ENCODE measurements around the gene XCR1. TPM values are rescaled to one million over a fixed set of nuclear protein-coding genes. Genes with fewer than 3 reads are reported as not detected.
"Not testable (repeated sequence)": the region's sequence is repeated elsewhere in the genome, so short reads cannot be mapped to it uniquely, and the experiment has no call there.

The XCR1 gene, protein sequence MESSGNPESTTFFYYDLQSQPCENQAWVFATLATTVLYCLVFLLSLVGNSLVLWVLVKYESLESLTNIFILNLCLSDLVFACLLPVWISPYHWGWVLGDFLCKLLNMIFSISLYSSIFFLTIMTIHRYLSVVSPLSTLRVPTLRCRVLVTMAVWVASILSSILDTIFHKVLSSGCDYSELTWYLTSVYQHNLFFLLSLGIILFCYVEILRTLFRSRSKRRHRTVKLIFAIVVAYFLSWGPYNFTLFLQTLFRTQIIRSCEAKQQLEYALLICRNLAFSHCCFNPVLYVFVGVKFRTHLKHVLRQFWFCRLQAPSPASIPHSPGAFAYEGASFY
- 1 to 10 TPM in 2 of 12 donors, under 1 TPM in 8, not detected in 2; 0.09 to 2.7 (median 0.23) TPM for polyA plus RNA-seq (ENCODE audit: insufficient read length in 12 of 12)
- long read RNA-seq, donor 1, result 0 reads
- long read RNA-seq, donor 2, result 0 reads
- long read RNA-seq, donor 3, result 0 reads
- long read RNA-seq, donor 4, result 0 reads
- long read RNA-seq, donor 5, result 0 reads
- long read RNA-seq, donor 6, result 0 reads
- long read RNA-seq, donor 7, result 0 reads
- long read RNA-seq, donor 8, result 0 reads
- long read RNA-seq, donor 9, result 0 reads
- long read RNA-seq, donor 10, result 0 reads
- long read RNA-seq, donor 11, result 0 reads

DNA sequence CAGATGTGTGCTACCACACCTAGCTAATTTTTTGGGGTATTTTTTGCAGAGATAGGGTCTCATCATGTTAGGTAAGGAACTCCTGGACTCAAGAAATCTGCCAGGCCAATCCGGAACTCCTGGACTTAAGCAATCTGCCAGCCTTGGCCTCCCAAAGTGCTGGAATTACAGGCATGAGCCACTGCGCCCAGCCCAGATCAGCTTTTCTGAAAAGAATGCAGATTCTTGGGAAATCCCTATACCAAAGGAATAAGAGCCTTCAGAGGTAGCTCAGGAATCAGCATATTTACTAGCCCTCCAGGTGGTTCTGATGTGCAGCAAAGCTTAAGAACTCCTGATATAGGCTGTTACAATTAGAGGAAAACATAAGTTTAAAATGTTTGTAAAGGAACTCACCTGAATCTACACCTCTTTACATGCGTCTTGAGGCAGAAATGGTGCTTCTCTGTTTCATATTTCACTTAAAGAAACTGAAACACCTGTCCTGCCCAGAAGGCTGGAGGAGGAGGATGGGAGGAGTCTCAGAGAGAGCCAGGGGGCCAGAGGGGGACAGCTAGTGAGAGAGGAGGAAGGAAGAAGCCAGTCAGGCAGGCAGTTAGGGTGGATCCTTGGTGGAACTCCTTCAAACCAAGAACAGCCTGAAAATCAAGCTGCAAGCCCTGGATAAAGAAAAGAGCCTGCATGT, at the start of gene XCR1:
Gene XCR1 (minus strand): TSS at position 463 of the 685 bp plus-strand sequence. CDS start 5,536 bp downstream, outside the sequence.
- no peak for DNase-seq

DNA sequence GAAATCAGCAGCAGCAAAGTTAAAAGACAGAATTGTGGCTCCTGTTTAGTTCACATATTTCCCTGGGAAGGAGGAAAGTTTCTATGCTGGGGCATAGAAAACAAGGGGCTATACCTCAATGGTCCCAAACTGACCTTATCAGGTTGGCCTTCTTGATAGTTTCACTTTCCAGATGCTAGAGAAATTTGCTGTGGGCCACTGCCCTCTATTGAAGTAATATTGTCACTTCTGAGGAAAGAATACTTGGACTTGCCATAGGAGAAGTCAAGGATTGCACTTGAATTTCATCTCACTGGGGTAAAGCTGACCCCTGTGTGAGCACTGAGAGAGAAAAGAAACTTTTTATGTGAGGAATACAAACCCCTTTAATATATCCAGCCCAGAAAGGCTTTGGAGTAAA, 49.3 kb upstream of the XCR1 start:
- no peak for DNase-seq

DNA sequence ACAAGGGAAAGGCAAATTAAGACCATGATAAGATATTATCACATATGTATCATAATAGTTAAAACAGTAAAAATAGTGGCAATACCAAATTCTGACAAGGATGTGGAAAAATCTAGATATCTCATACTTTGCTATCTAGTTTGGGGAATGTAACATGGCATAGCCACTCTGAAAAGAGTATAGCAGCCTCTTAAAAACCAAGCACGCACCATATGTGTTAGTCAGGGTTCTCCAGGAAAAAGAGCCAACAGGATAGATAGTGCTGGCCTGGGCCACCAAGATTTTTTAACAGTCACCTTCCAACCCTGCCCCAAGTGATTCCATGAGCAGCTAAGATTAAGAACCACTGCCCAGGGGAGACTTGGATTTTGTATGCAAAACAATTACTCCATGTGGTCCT, 48.5 kb upstream of the XCR1 start:
- DNase-seq, result no peak

GRCh38 chr3:46071222-46071858, 44.1 kb upstream of the XCR1 start:
- no peak for DNase-seq

DNA sequence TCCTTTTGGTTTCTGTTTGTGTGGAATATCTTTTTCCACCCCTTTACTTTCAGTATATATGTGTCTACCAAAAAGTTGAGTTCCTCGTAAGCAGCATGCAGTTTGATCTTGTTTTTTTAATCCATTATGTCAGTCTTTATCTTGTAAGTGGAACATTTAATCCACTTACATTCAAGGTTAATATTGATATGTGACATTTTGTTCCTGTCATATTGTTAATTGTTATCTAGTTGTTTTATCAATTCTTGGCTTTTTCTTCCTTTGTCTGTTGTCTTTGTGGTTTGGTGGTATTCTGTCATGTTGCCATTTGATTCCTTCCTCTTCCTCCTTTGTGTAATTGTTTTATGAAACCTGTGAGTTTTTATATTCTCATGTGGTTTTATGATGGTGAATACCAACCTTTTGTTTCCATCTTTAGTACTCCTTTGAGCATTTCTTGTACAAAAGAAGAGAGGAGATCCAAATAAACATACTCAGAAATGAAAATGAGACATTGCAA, 43.4 kb upstream of the XCR1 start:
- no peak for DNase-seq

GRCh38 chr3:46068501-46068900, 41.2 kb upstream of the XCR1 start:
- no peak for DNase-seq

DNA sequence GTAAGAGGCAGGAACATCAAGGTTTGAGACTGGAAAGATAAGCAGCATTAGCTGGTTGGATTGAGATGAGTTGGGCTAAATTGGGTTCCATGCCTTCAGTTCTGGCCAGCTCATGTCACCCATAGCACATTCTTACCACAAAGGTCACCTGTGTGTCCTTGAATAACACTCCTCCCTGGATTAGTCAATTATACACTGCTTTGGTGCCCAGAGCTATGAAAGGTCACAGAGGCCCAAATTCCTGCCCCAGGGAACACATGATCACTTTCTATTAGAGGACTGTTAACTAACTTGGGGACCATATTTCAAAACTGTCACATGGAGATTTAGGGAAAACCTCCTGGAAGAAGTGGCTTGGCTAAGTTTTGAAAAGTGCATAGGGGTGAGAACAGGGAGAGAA, 40.1 kb upstream of the XCR1 start:
- no peak for DNase-seq

GRCh38 chr3:46065750-46066256, 38.5 kb upstream of the XCR1 start:
- DNase-seq, result no peak

GRCh38 chr3:46065294-46065705, 38.0 kb upstream of the XCR1 start:
- no peak for DNase-seq

DNA sequence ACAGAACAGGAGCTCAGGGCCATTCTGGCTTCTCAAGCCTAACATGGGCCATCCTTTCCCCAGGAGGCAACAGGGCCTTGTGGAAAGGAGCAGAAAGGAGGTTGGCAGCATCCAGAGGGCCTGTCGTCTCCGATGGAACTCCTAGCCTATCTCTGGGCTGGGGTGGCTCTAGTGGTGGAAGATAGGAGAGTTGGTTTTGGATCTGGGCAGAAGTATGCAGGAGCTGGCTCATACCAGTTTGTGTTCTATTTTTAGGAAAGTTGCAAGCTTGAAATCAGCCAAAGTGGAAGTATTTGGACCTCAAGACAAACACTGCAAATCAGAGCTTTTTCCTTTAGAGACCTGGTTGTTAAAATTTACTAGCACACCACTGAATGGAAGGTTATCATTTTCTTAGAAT, 35.4 kb upstream of the XCR1 start:
- no peak for DNase-seq

DNA sequence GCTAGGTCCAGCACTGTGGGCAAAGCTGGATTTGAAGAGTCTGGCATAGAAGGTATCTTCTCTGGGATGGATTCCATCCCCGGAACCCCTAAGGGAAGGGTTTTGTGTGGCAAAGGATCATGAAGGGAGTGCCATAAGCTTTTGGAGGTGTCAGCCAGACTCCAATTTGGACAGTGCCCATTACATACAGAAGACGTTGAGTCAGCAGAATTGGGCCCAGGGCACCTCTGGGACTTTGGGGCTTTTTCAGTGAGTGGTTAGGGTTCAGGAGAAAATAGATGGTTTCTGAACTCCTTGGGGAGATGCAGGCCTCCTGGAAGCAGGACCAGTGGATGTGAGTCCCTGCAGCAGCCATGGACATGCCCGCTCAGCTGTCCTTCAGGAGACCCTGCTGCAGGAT, 34.6 kb upstream of the XCR1 start:
- no peak for DNase-seq

DNA sequence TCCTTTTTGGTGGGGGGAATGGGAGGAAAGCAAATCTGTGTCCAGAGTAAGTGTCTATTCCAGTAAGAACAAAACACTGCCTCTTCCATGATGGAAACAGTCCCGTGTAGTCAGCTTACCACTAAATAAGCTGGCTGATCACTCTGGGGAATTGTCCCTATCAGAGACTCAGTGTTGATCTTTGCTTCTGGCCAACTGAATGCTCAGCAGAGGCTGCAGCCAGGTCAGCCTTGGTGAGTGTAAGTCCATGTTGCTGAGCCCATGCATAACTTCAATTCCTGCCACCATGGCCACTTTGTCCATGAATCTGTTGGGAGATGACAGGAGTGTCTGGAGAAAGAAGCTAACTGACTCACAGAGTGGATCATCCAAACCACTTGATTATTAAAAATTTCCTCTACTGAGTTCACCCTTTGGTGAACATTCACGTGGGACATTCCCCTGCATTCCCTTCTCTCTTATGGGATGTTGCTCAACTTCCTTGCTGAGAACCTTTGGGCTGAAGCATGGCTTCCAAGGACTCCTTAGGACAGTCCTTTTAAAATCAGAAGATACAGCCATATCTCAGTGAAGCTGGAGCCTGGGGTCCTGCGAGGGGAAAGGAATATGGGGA, 33.9 kb upstream of the XCR1 start:
- no peak for DNase-seq

DNA sequence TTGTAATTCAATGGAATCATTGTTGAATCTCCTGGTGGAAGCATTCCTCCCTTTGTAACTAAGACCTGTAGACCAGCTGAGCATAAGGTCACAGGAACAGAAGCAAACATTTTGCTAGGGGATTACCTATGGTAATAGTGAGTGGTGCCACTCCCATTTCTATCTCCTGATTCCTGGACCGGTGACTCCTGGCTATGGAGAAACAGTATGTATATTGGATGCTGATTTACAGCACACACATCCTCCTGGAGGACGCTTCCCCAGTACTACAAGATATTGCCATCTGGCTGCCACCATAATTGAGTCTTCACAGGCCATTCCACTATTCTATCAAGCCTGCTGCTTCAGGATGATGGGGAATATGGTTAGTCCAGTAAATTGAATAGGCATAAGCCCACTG, 33.3 kb upstream of the XCR1 start:
- no peak for DNase-seq

- DNase-seq, result no peak
Observed at GRCh38 chr3:46059432-46059831, 32.1 kb upstream of the XCR1 start.

GRCh38 chr3:46058981-46059380, 31.7 kb upstream of the XCR1 start:
- DNase-seq, result no peak

- DNase-seq, result no peak
Observed at GRCh38 chr3:46057716-46058115, 30.4 kb upstream of the XCR1 start.

DNA sequence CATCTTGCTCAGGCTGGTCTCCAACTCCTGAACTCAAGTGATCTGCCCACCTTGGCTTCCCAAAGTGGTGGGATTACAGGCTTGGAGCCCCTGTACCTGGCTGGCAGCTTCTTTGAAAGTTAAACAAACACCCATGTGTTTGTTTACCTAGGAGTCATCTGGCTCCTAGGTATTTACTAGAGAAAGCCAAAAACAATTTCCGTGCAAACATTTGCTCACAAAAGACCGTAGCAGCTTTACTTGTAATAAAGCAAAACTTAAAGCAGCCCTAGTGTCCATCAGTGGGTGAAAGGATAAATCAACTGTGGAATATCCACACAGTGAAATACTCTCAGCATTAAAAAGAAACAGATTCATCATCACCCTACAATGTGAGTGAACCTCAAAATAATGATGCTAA, 29.4 kb upstream of the XCR1 start:
- DNase-seq, result no peak

GRCh38 chr3:46053761-46054515, 26.7 kb upstream of the XCR1 start:
- DNase-seq, result not testable (repeated sequence)

DNA sequence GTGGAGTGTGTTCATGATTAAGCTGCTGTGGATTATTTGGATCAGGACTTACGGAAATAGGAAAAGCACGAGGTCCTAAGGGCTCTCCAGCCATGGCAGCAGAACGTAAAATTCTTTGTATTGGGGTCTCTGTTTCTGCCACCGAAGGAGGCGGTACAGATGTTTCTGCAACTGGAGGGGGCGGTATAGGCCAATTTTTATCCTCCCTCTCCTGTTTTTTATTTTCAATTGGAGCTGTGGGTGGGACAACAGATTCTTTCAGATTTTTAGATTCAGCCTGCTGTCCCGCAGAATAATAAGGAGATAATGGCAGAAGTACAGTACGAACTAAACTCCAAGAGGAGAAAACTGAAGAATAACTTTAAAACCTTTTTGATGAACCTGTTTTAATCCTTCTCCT, 26.0 kb upstream of the XCR1 start:
- DNase-seq, result not testable (repeated sequence)

DNA sequence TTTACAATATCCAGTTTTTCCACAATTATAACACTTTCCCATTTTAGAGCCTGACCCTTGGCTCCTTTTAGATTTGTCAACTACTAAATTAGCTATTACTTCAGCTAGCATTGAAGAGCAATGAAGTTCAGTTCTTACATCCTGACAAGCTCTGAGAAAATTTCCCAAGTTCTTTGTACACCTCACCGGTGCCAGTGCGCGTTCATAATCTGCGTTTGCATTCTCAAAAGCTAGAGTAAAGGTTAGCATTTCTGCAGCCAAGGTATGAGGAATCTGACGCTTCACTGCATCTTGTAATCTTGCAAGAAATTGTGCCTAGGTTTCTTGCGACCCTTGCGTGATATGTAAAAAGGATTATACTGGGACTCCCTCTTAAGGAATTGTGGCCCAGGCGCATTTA, 25.2 kb upstream of the XCR1 start:
- no peak for DNase-seq

- DNase-seq, result no peak
Observed at GRCh38 chr3:46049093-46049492, 21.8 kb upstream of the XCR1 start.

All from muscle of arm (tissue), 14 donors.